ENCODE measurements around the gene SMG9. TPM values are rescaled to one million over a fixed set of nuclear protein-coding genes. Genes with fewer than 3 reads are reported as not detected.

The SMG9 gene
- polyA plus RNA-seq, 3 donors = 1.3 to 26.1 (median 2.4) TPM

GRCh38 chr19:43802216-43802951, 47.6 kb upstream of the SMG9 start, which contains the start of gene LYPD5:
TSS of gene LYPD5 (minus strand) at chr19:43802447. CDS start at chr19:43802380, 67 bp downstream.
- Mint-ChIP-seq H3K4me1 (peaks cover 15% of the 10 kb centered on the region), H3K27me3 (ENCODE audit: low read depth in 3 of 3) (peaks cover 10 to 35% (median 20%) of the 10 kb centered on the region in 3 donors), H3K36me3 (no peaks in the 10 kb centered on the region), H3K9me3 (peaks cover 0 to 4% (median 0%) of the 10 kb centered on the region in 7 donors), H3K27ac (peak within 1 kb of the TSS in 1 of 7 donors; percentile 51), H3K4me3 (no peak within 1 kb of the TSS)
- intact Hi-C loops (cut with micrococcal nuclease) = loop anchor here in 1 of 2 donors (5.0 to 10.0 kb wide), 2 partner anchors 65 to 348 kb away; no protein-coding TSS in a partner anchor
- no peak within 1 kb of the TSS for H3K4me3 ChIP-seq (replicated peaks in 1 of 3; ENCODE audit: low read depth in 2 of 3, low read length in 3 of 3)
- H3K27ac ChIP-seq (ENCODE audit: low read depth in 1 of 2, low read length in 2 of 2) = no peak within 1 kb of the TSS
- H3K4me1 ChIP-seq (ENCODE audit: control insufficient read depth in 1 of 2, insufficient read depth in 2 of 2, low read length in 2 of 2) = peaks cover 11% of the 10 kb centered on the region in 2 donors
- H3K27me3 ChIP-seq (ENCODE audit: control insufficient read depth in 2 of 2, insufficient read depth in 2 of 2, low read length in 2 of 2) = no peaks in the 10 kb centered on the region
- DNase-seq = no peak
- no peaks in the 10 kb centered on the region for H3K36me3 ChIP-seq (replicated peaks in 1 of 2; ENCODE audit: control insufficient read depth in 1 of 2, insufficient read depth in 2 of 2, low read length in 2 of 2)
- no peaks in the 10 kb centered on the region for H3K9me3 ChIP-seq (replicated peaks in 1 of 2; ENCODE audit: control insufficient read depth in 1 of 2, insufficient read depth in 1 of 2, low read length in 2 of 2)
- H3K79me2 ChIP-seq (ENCODE audit: insufficient read depth, low read length) = no peaks in the 10 kb centered on the region
- no peak for TF ChIP-seq CTCF (IDR thresholded peaks at IDR 0.05)
- no peaks in the 10 kb centered on the region for H4K20me1 ChIP-seq (ENCODE audit: insufficient read depth, low read length)
- WGBS (ENCODE audit: insufficient coverage) = 91% methylated on average over 6 of the region's 12 CpGs
- H2AFZ ChIP-seq (ENCODE audit: insufficient read depth, low read depth, low read length, poor library complexity, severe bottlenecking) = no peak within 1 kb of the TSS
- H3K4me2 ChIP-seq (replicated peaks; ENCODE audit: extremely low read depth, low read length, poor library complexity, severe bottlenecking) = no peak within 1 kb of the TSS
- no peak within 1 kb of the TSS for H3K9ac ChIP-seq (ENCODE audit: insufficient read depth, low read length, poor library complexity, severe bottlenecking)

- Mint-ChIP-seq H3K9me3 (peaks cover 0 to 10% (median 4%) of the 10 kb centered on the region in 7 donors), H3K27me3 (ENCODE audit: low read depth in 3 of 3) (peaks cover 3 to 40% (median 17%) of the 10 kb centered on the region in 3 donors), H3K27ac (peak overlapping the region in 2 of 7 donors; percentile 55 to 66), H3K36me3 (peaks cover 3% of the 10 kb centered on the region in 2 donors), H3K4me3 (peak overlapping the region; percentile 85 to 89), H3K4me1 (peaks cover 15% of the 10 kb centered on the region)
- Histone ChIP-seq H3K27ac (ENCODE audit: low read depth in 1 of 2, low read length in 2 of 2) (no peak overlapping the region), H3K9me3 (replicated peaks in 1 of 2; ENCODE audit: control insufficient read depth in 1 of 2, insufficient read depth in 1 of 2, low read length in 2 of 2) (no peaks in the 10 kb centered on the region), H3K4me1 (ENCODE audit: control insufficient read depth in 1 of 2, insufficient read depth in 2 of 2, low read length in 2 of 2) (peaks cover 11% of the 10 kb centered on the region in 2 donors), H3K4me3 (replicated peaks in 1 of 3; ENCODE audit: low read depth in 2 of 3, low read length in 3 of 3) (peak overlapping the region in 1 of 3 experiments; percentile 76), H3K27me3 (ENCODE audit: control insufficient read depth in 2 of 2, insufficient read depth in 2 of 2, low read length in 2 of 2) (peaks cover 0 to 5% of the 10 kb centered on the region in 2 donors), H3K4me2 (replicated peaks; ENCODE audit: extremely low read depth, low read length, poor library complexity, severe bottlenecking) (no peak overlapping the region), H3K9ac (ENCODE audit: insufficient read depth, low read length, poor library complexity, severe bottlenecking) (no peak overlapping the region), H4K20me1 (ENCODE audit: insufficient read depth, low read length) (no peaks in the 10 kb centered on the region), H2AFZ (ENCODE audit: insufficient read depth, low read depth, low read length, poor library complexity, severe bottlenecking) (no peak overlapping the region), H3K36me3 (replicated peaks in 1 of 2; ENCODE audit: control insufficient read depth in 1 of 2, insufficient read depth in 2 of 2, low read length in 2 of 2) (no peaks in the 10 kb centered on the region), H3K79me2 (ENCODE audit: insufficient read depth, low read length) (no peaks in the 10 kb centered on the region)
- intact Hi-C loops (cut with micrococcal nuclease) = loop anchor here in 1 of 2 donors (5.0 to 10.0 kb wide), 2 partner anchors 62 to 345 kb away; no protein-coding TSS in a partner anchor
- no peak for TF ChIP-seq CTCF (IDR thresholded peaks at IDR 0.05)
- WGBS (ENCODE audit: insufficient coverage) = 92% methylated on average over 6 of the region's 6 CpGs
- no peak for DNase-seq
These were observed 44.9 kb upstream of the SMG9 start for GRCh38 chr19:43799502-43800142.

All from CD14-positive monocyte (primary cell).